ENCODE data around the gene HIF3A.

GRCh38 chr19:46366620-46367292, 69.9 kb downstream of the HIF3A start:
- no peak for TF ChIP-seq CTCF (IDR thresholded peaks at IDR 0.05)
- TF ChIP-seq POLR2A (IDR thresholded peaks at IDR 0.05) = no peak

Measured in esophagus squamous epithelium (tissue), 4 donors.